ENCODE data around the gene NHERF2.

The NHERF2 gene

DNA sequence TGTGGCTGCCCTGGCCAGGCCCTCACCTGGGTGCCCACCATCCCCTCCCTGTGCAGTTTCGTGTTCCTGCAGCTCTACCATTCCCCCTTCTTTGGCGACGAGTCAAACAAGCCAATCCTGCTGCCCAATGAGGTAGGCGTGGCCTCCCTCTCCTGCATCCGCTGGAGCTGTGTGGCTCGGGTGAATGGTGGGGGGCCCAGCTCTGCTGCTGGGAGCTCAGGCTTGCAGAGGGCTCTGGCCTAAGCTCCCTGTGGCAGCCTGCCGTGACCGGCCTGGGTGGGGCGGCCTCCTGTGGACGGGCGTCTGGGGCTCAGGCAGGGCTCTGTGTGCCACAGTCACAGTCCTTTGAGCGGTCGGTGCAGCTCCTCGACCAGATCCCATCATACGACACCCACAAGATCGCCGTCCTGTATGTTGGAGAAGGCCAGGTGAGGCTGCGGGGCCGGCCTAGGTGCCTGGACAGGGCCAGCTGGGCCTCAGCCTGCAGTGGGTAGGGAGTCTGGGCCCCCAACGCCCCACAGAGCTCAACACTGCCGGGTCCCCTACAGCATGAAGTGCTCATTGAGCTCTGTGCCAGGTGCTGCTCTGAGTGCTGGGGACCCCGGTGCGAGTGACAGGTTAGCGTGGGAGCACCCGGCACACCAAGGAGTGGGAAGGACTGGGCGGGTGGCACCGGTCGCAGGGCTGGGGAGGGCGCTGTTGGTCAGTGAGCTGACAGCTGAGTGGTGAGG, 58.4 kb downstream of the NHERF2 start:
- DNase-seq, result no peak

DNA sequence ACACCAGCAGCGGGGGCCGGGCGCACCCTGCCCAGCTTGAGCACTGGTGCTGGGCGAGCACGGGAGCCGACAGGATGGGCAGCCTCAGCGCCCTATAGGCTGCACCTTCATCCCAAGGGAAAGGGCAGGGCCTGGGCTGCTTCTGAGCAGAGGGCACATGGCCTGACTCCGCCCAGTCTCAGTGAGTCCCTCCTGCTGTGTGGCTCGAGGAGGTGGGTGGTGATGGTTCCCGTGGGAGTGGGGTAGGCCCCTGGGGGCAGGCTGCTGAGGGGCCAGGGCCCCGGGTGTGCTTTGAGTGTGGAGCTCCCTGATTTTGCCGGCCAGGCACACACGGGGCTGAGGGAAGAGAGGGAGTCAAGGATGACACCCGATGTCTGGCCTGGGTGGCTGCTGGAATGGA, 59.0 kb downstream of the NHERF2 start:
- no peak for DNase-seq

DNA sequence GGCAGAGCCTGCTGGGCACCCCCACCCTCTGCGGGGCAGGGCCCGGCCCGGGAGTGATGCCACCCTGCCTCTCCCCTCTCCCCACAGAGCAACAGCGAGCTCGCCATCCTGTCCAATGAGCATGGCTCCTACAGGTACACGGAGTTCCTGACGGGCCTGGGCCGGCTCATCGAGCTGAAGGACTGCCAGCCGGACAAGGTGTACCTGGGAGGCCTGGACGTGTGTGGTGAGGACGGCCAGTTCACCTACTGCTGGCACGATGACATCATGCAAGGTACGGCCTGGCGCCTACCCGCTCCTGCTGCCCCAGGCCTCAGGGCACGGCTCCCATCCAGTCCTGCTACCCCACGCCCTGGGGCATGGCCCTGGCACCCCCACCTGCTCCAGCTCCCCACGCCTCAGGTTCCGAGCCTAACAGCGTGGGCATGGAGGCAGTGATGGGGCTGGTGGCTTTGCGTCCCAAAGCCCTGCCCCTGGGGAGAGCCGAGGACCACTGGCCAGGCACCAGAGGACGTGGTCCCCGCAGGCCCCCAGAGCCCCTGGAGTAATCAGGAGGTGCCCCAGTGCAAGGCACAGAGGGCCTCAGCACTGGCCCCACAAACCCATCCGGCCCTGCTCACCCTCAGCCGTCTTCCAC, 59.5 kb downstream of the NHERF2 start:
- DNase-seq, result no peak

GRCh38 chr16:2086812-2087747, 60.4 kb downstream of the NHERF2 start:
- no peak for DNase-seq

- DNase-seq, result no peak
Observed at GRCh38 chr16:2087748-2088631, 61.3 kb downstream of the NHERF2 start.

Measured in activated CD4-positive, alpha-beta T cell treated with anti-CD3 and anti-CD28 coated beads, Interleukin-10, Interleukin-2, amounts not matched to agents 100 ng/mL and 50 ng/mL, durations not matched to agents 16 hours and 8 hours (primary cell).